ENCODE measurements around the gene MTTP.

MTTP gene

DNA sequence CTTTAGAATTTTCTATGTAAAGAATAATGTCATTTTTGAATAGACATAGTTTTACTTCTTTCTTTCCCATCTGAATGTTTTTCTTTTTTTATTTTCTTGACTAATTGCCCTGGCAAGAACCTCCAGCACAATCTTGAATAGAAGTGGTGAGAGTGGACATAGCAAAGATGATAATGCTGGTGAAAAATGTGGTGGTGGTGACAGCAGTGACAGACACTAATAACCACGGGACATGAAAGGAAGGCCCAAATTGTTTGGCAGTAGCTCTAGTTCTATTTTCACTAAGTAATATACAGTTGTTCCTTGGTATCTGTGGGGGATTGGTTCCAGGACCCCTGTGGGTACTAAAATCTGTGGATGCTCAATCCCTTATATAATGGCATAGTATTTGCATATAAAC lies 53.4 kb downstream of the MTTP start:
- no peak overlapping the region for H3K27ac ChIP-seq (ENCODE audit: low read depth, low read length, poor library complexity, severe bottlenecking)
- H3K9me2 ChIP-seq (ENCODE audit: low read depth, low read length) = no peaks in the 10 kb centered on the region
- H3K4me2 ChIP-seq (ENCODE audit: low read length) = no peak overlapping the region
- H3F3A ChIP-seq (ENCODE audit: insufficient read depth, low read length) = no peaks in the 10 kb centered on the region
- no peak overlapping the region for H3K9ac ChIP-seq (ENCODE audit: low read length)
- no peaks in the 10 kb centered on the region for H3K27me3 ChIP-seq (ENCODE audit: insufficient read depth, low read length)
- no peaks in the 10 kb centered on the region for H3K79me2 ChIP-seq (ENCODE audit: insufficient read depth, low read length)
- peaks cover 16% of the 10 kb centered on the region for H3K4me1 ChIP-seq (ENCODE audit: insufficient read depth, low read length, severe bottlenecking)
- no peak overlapping the region for H3K4me3 ChIP-seq (ENCODE audit: low read depth, low read length, poor library complexity, severe bottlenecking)
- no peaks in the 10 kb centered on the region for H3K36me3 ChIP-seq (ENCODE audit: insufficient read depth, low read length)
- H4K20me1 ChIP-seq (ENCODE audit: insufficient read depth, low read length) = no peaks in the 10 kb centered on the region
- TF ChIP-seq, protein P1, sequence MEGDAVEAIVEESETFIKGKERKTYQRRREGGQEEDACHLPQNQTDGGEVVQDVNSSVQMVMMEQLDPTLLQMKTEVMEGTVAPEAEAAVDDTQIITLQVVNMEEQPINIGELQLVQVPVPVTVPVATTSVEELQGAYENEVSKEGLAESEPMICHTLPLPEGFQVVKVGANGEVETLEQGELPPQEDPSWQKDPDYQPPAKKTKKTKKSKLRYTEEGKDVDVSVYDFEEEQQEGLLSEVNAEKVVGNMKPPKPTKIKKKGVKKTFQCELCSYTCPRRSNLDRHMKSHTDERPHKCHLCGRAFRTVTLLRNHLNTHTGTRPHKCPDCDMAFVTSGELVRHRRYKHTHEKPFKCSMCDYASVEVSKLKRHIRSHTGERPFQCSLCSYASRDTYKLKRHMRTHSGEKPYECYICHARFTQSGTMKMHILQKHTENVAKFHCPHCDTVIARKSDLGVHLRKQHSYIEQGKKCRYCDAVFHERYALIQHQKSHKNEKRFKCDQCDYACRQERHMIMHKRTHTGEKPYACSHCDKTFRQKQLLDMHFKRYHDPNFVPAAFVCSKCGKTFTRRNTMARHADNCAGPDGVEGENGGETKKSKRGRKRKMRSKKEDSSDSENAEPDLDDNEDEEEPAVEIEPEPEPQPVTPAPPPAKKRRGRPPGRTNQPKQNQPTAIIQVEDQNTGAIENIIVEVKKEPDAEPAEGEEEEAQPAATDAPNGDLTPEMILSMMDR (IDR thresholded peaks at IDR 0.05; ENCODE audit: low read length) = no peak
- no peak for TF ChIP-seq EZH2 (IDR thresholded peaks at IDR 0.05; ENCODE audit: borderline replicate concordance, low read length)
- no peaks in the 10 kb centered on the region for H3K9me3 ChIP-seq (ENCODE audit: low read length)
- H2AFZ ChIP-seq (ENCODE audit: low read length) = no peak overlapping the region

DNA sequence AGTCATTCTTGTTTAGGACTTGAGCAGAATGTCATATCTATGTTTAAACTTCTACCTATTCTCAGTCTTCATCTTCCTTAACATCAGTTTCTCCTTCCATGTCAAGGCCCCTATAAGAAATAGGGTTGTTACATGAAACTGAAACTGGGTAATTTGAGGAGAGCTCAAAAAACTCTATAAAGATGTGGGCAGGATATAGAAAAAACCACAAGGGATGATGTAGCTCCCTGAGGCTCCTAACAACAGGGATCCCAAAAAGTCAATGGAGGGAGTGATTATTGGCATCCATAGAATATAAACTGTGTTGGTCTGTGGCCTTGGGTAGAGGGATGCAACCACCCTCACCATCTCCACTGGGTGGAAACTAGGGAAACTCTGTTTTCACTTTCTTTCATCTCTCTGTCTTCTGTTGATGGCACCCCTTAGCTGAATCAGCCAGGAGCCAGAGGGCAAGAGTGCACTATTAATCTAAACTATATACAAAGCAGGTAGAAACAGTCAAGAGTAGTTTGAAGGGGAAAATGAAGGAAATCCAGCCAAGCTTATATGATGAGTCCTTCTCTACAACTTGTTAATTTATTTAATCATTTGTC lies 55.4 kb downstream of the MTTP start:
- Histone ChIP-seq H3K79me2 (ENCODE audit: insufficient read depth, low read length) (no peaks in the 10 kb centered on the region), H3K4me1 (ENCODE audit: insufficient read depth, low read length, severe bottlenecking) (peaks cover 29% of the 10 kb centered on the region), H3K4me2 (ENCODE audit: low read length) (no peak overlapping the region), H3F3A (ENCODE audit: insufficient read depth, low read length) (no peaks in the 10 kb centered on the region), H2AFZ (ENCODE audit: low read length) (no peak overlapping the region), H3K9me3 (ENCODE audit: low read length) (no peaks in the 10 kb centered on the region), H3K27me3 (ENCODE audit: insufficient read depth, low read length) (no peaks in the 10 kb centered on the region), H3K9me2 (ENCODE audit: low read depth, low read length) (no peaks in the 10 kb centered on the region), H3K9ac (ENCODE audit: low read length) (no peak overlapping the region), H4K20me1 (ENCODE audit: insufficient read depth, low read length) (no peaks in the 10 kb centered on the region), H3K27ac (ENCODE audit: low read depth, low read length, poor library complexity, severe bottlenecking) (no peak overlapping the region), H3K4me3 (ENCODE audit: low read depth, low read length, poor library complexity, severe bottlenecking) (no peak overlapping the region), H3K36me3 (ENCODE audit: insufficient read depth, low read length) (no peaks in the 10 kb centered on the region)
- TF ChIP-seq EZH2 (IDR thresholded peaks at IDR 0.05; ENCODE audit: borderline replicate concordance, low read length) = no peak
- TF ChIP-seq, protein P1 (IDR thresholded peaks at IDR 0.05; ENCODE audit: low read length) = no peak

DNA sequence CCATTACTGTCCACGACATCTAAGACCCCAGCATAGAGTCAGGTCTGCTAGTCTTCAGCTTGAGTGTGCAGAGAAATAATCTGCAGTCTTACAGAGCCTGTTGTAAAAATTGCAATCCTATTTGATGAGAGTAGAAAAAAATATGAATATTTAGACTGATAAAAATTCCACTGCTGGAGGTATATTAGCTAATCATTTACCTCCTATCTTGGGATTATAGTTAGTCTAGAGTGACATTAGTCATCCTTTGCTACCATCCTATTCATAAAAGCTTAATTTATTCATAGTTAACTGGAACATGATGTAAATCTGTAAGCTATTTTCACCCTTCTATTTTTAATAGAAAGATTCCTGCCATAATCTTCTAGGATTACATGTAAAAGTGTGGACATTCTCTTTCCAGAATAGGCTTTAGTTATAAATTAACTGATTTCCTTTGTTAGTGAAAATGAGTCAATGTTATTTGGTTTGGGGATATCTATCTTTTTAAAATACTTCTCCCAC lies 56.3 kb downstream of the MTTP start:
- H3K79me2 ChIP-seq (ENCODE audit: insufficient read depth, low read length) = no peaks in the 10 kb centered on the region
- no peaks in the 10 kb centered on the region for H4K20me1 ChIP-seq (ENCODE audit: insufficient read depth, low read length)
- H3K27ac ChIP-seq (ENCODE audit: low read depth, low read length, poor library complexity, severe bottlenecking) = no peak overlapping the region
- H3K9ac ChIP-seq (ENCODE audit: low read length) = no peak overlapping the region
- no peak overlapping the region for H3K4me3 ChIP-seq (ENCODE audit: low read depth, low read length, poor library complexity, severe bottlenecking)
- H3K9me2 ChIP-seq (ENCODE audit: low read depth, low read length) = no peaks in the 10 kb centered on the region
- H3K4me1 ChIP-seq (ENCODE audit: insufficient read depth, low read length, severe bottlenecking) = peaks cover 31% of the 10 kb centered on the region
- H3K27me3 ChIP-seq (ENCODE audit: insufficient read depth, low read length) = no peaks in the 10 kb centered on the region
- H3K36me3 ChIP-seq (ENCODE audit: insufficient read depth, low read length) = no peaks in the 10 kb centered on the region
- H3F3A ChIP-seq (ENCODE audit: insufficient read depth, low read length) = no peaks in the 10 kb centered on the region
- no peaks in the 10 kb centered on the region for H3K9me3 ChIP-seq (ENCODE audit: low read length)
- no peak overlapping the region for H3K4me2 ChIP-seq (ENCODE audit: low read length)
- H2AFZ ChIP-seq (ENCODE audit: low read length) = no peak overlapping the region
- no peak for TF ChIP-seq EZH2 (IDR thresholded peaks at IDR 0.05; ENCODE audit: borderline replicate concordance, low read length)
- TF ChIP-seq, protein P1 (IDR thresholded peaks at IDR 0.05; ENCODE audit: low read length) = no peak

All from OCI-LY1 (cell line).